GM21447 (cell line): Measurements from ENCODE around the gene CHIC2.

Experiments
- ATAC-seq: cut with Tn5 transposase; IDR thresholded peaks from one replicate; pipeline ENCODE4 v1.9.1; 2021; ENCODE audit not compliant: unreplicated experiment

CHIC2 gene

DNA sequence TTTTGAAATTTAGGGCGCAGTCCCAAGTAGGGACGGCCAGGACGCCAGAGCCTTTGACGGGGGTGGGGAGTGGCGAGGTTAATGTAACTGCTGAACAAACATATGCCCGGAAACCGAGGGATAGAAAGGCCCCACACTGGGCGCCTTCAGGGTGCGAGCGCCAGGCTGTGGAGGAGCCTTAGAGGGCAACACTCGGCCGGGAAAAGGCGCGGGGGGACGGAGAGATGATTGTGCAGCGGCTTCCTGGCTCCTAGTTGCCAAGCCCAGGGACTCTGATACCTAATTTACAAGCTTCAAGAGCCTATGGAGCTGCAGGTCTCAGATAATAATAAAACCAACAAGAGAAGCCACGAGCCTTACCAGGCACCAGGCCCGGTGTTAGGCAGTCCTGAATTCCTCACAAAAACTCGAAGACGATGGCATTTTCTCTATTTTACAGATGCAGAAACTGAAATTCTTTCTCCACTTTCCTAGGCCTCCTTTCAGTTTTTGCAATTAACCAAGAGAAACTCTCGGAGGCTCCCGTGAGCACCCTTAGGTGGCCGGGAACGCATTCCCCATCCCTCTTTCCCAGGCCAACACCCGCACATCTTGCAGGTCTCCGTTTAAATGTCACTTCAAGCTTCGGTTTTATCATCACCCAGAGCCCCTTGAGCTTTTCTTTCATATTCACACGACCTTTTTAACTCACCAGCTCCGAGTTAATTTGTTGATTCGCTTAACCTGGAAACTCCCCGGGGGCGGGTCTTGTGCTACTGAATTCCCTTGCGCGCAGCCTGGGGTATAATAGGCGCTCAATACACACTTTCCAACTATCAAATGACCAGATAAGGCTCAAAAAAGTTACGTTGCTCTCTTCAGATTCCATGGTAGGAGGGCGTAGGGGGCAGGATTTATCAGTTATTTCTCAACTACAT lies 29.2 kb upstream of the CHIC2 start:
- no peak for ATAC-seq

GRCh38 chr4:54092405-54093323 lies 28.3 kb upstream of the CHIC2 start:
- ATAC-seq, result no peak

DNA sequence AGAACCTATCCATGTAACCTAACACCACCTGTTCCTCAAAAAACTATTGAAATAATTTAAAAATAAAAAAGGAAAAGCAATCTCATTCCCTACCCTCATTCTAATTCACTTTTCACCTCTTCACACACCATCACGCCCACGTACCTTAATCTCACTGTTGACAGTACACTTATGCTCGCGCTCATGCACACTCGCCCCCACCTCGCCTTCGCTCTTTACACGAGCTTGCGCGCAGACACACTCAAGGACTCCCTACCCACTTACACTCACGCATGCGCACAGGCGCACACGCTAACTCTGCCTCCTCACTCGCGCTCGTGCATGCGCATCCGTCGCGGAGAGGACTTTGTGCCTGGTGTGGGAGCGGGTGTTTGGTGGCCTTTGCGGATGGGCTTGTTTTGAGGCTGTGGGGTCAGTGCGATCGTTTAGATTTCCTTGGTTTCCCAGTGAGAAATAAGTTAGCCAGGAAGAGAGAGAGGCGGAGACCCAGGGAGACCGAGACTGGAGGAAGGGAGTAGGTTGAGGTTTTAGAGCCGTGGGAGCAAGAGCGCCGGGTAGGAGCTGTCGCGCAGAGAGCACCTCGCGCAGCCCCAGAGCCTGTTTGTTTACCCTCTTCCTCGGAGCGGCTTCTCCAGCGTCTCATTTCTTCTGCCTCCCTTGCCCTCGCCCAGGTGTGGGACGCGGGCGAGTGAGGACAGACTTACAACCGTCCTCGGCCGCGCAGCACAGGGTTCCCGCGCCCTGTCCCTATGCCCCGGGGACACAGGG lies 27.4 kb upstream of the CHIC2 start:
- ATAC-seq, result peak; percentile 74

GRCh38 chr4:54090804-54091623 lies 26.6 kb upstream of the CHIC2 start:
- ATAC-seq, result peak; percentile 47

DNA sequence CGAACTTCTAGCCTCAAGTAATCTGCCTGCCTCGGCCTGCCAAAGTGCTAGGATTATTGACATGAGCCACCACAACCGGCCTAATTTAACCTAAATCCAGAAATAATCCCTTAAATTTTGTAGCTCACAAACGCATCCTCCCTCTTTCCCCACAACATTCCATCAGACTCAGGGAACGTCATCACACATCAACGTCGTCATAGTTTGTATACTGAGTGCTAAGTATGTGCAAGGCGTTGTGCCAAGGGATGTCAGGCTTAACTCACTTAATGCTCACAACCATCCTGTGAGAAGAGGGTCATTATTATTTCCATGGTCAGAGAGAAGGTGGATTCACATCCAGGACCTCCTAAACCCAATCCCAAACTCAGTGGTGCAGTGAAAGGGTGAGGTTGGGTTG lies 26.0 kb upstream of the CHIC2 start:
- no peak for ATAC-seq

DNA sequence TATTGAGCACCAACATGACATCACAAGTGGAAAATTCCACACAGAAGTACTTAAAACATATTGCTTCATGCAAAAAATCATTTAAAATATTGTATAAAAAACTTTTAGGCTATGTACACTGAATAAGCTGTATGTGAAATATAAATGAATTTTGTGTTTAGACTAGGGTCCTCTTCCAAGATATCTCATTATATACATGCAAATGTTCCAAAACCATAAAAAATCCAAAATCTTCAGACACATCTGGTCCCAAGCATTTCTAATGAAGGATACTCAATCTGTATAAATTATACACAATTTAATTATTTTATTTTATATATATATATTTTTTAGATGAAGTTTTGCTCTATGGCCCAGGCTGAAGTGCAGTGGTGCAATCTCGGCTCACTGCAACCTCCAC lies 25.5 kb upstream of the CHIC2 start:
- ATAC-seq, result no peak

GRCh38 chr4:54085284-54085683 lies 20.9 kb upstream of the CHIC2 start:
- ATAC-seq, result no peak

GRCh38 chr4:54082168-54082567 lies 17.8 kb upstream of the CHIC2 start:
- ATAC-seq, result no peak

GRCh38 chr4:54077812-54078211 lies 13.4 kb upstream of the CHIC2 start:
- ATAC-seq, result no peak

- ATAC-seq, result no peak
These were observed 12.3 kb upstream of the CHIC2 start for GRCh38 chr4:54076673-54077072.

DNA sequence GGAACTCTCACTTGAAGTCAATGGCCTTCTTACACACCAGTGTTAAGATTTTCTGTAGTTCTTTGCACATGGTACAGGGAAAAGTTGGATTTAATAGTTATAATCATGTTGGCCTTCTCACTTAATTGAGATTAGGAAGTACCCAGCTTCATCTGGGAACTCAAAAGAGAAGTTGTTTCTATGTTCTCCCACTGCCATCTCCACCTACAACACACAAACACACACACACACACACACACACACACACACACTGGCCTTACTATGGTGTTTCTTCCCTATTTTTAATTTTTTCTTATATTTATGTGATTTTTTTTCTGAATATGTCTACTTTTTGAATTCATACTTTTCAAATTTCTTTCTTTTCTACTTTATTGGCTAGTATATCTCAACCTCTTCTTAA lies 10.0 kb upstream of the CHIC2 start:
- ATAC-seq, result no peak

- ATAC-seq, result no peak
These were observed 9.0 kb upstream of the CHIC2 start for GRCh38 chr4:54073271-54073880.

GRCh38 chr4:54067166-54067565 lies 2.8 kb upstream of the CHIC2 start:
- no peak for ATAC-seq

GRCh38 chr4:54066718-54067129 lies 2.3 kb upstream of the CHIC2 start:
- no peak for ATAC-seq

DNA sequence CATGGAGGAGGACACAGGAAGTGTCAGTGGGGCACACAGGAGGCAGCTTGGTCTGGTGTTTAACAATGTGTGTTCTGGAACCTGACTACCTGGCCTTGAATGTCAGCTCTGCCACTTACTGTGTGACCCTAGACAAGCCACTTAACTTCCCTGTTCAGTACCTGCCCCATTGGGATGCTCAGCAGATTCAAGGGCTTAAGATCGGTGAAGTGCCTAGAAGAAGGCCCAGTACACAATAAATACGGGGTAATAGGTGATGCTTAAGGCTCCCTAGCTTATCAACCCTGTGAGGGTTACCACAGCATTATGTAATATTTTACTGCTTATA lies 1.6 kb upstream of the CHIC2 start:
- no peak for ATAC-seq

GRCh38 chr4:54065282-54066087 lies 1.1 kb upstream of the CHIC2 start:
- ATAC-seq, result no peak

DNA sequence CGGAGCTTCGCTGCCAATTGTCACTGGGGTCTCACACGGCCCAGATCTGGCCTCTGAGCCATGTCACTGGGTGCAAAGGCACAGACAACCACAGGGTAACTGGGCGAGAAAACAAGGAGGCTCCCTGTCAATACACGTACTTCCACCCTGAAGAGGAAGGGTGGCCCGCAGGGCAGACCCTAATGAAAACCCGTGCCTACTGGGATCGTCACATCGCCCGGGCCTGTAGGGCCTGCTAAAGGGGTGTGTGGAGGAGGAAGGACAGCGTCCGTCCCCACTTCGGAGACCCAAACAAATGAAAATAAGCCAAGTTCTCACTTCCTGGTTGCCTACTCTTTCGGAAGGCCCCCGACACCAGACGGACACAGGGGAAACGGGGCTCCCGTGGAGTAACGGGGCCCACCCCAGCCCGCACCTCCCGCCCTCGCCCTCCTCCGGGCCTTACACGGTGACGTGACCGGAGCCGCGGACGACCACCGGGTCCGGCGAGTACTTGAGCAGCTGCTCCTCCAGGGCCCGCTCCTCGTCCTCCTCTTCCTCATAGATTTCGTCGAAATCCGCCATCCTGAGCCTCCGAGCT lies 578 bp downstream of the CHIC2 start:
- ATAC-seq, result peak; percentile 36

DNA sequence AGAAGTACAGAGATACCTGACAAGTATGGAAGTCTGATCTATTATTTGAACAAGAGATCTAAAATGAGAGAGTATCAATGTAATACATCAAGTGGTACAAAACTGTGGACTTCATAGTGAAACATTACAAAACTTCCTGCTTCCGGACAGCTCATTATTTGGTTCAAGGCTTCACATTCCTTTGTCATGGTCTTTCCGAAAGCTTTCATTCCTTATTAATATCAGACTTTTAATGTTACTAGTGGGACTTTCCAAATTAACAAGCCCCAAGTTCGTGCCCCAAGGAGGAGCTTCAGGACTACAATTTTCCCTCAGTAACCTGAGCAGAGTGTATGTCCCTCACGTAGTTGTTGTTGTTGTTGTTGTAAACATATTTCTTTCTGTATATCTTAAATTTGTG lies 1.2 kb downstream of the CHIC2 start:
- ATAC-seq, result no peak

DNA sequence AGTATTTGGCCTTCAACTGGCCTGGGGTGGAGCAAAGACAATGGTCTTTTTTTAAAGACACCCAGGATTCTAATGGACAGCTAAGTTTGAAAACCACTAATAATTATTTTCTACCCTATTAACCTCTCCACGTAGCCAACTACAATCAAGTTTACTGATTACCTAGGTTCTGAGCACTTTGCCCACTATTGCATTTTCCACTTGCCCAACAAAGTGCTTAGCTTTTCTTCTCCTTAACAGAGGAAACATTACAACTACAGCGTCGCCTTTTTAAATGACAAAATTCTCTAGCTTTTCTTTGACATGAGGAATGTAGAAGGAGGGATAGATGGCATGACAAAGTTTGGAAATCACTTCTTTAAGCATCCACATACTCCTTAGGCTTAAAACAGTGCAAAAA lies 2.0 kb downstream of the CHIC2 start:
- ATAC-seq, result no peak
